Psoas muscle (tissue), 8 donors: ENCODE data around the gene PPP6R3. TPM values are rescaled to one million over a fixed set of nuclear protein-coding genes. Genes with fewer than 3 reads are reported as not detected.

Source experiments
- ATAC-seq, 4 donors: fragments of 200-7000 bp; cut with Tn5 transposase; one replicate each; pipeline ENCODE4 v1.9.1; 2020; ENCODE audit warnings: moderate library complexity in 3 of 4, mild to moderate bottlenecking in 2 of 4
- DNase-seq, 2 donors: peaks; one replicate each; pipeline ENCODE4 v3.0.0-alpha.2; 2020
- H3K27ac ChIP-seq: fragments of 200-600 bp; one replicate; pipeline ENCODE4 v1.8.0; 2022
- H3K27me3 ChIP-seq, 3 donors: fragments of 200-600 bp in 1 of 3; one replicate each; pipeline versions ENCODE4 v1.6.1 to v1.8.0; 2013 to 2022; ENCODE audit warnings: low read length in 2 of 3, mild to moderate bottlenecking in 2 of 3, moderate library complexity in 1 of 3; ENCODE audit not compliant: insufficient read depth in 3 of 3
- H3K36me3 ChIP-seq, 2 donors: fragments of 200-600 bp in 1 of 2; one replicate each; pipeline versions ENCODE4 v1.6.1 to v1.8.0; 2013 to 2022; ENCODE audit warnings: low read depth in 1 of 2, mild to moderate bottlenecking in 1 of 2, moderate library complexity in 1 of 2; ENCODE audit not compliant: insufficient read depth in 1 of 2
- H3K4me1 ChIP-seq: fragments of 200-600 bp; one replicate; pipeline ENCODE4 v1.8.0; 2022
- H3K4me3 ChIP-seq: fragments of 200-600 bp; one replicate; pipeline ENCODE4 v1.8.0; 2022; ENCODE audit warnings: mild to moderate bottlenecking
- H3K9me3 ChIP-seq: fragments of 200-600 bp; one replicate; pipeline ENCODE4 v1.8.0; 2022
- WGBS, 3 donors: extraction: QIAGEN DNeasy Blood & Tissue Kit; methylation state at CpG; one replicate each; pipeline versions ENCODE4 v1.1.6 to v1.1.7; 2013; 5-methylcytosine and 5-hydroxymethylcytosine counted together
- intact Hi-C, 2 donors: fragments of 100-400 bp; cut with DNase I; formaldehyde crosslinking; loops; one replicate each; pipeline versions ENCODE4 v1.11.0 to v1.14.2; 2022
- polyA plus RNA-seq, 3 donors: library from polyadenylated mRNA; stranded (reverse); fragments of 200-250 nt; gene quantifications; one replicate each; pipeline ENCODE4 v1.2.3, GENCODE V29; 2013
- total RNA-seq, 4 donors: library from RNA; stranded (reverse); fragmentation: NEBNext Ultra II Directional in 2 of 4; extraction: Animal tissue kit (Norgen Biotek cat#: 25700) in 2 of 4; gene quantifications; one replicate each; pipeline versions ENCODE4 v1.2.1 to v1.2.4, GENCODE V29; 2021 to 2023
- TF ChIP-seq, protein P1 (sequence below): fragments of 200-600 bp; IDR thresholded peaks from one replicate; pipeline ENCODE4 v1.8.0; 2022; ENCODE audit warnings: antibody characterized with exemption
- donor health status: healthy with polysubstance abuse.
- donor health status: DM: no; HTN: no; CAD: no; lungs with moderate emphysema.
- donor health status: Bipolar disorder and iron deficiency.
- donor health status: healthy.
- donor health status: DM: yes; HTN: yes; CAD: no.
- donor health status: DM: no; HTN: no; CAD: no.
- donor health status: DM: no; HTN: no; CAD: no.
- donor health status: DM: yes; HTN: yes; CAD: no.

PPP6R3 gene
- total and polyA plus RNA-seq, 7 donors = 19.7 to 102 (median 58.8) TPM

DNA sequence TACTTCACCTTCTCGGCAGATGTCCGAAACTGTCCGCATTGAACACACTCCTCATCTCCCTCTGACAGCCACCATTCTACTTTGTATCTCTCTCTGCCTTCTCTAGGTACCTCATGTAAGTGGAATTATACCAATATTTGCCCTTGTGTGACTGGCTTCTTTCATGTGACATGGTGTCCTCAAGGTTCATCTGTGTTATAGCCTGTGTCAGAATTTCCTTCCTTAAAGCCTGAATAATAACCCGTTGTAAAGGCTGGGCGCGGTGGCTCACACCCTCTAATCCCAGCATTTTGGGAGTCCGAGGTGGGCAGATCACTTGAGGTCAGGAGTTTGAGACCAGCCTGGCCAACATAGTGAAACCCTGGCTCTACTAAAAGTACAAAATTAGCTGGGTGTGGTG, 40.4 kb upstream of the PPP6R3 start:
- Histone ChIP-seq H3K4me1 (no peaks in the 10 kb centered on the region), H3K4me3 (no peak overlapping the region), H3K9me3 (no peaks in the 10 kb centered on the region), H3K27me3 (no peaks in the 10 kb centered on the region), H3K27ac (no peak overlapping the region), H3K36me3 (peaks cover 0 to 40% of the 10 kb centered on the region in 2 donors)
- ATAC-seq (no peak), DNase-seq (no peak)
- 96 to 99% (median 97%) methylated on average over 7 of the region's 7 CpGs for WGBS, 3 donors
- intact Hi-C loops = no loop called here
- TF ChIP-seq, protein P1, sequence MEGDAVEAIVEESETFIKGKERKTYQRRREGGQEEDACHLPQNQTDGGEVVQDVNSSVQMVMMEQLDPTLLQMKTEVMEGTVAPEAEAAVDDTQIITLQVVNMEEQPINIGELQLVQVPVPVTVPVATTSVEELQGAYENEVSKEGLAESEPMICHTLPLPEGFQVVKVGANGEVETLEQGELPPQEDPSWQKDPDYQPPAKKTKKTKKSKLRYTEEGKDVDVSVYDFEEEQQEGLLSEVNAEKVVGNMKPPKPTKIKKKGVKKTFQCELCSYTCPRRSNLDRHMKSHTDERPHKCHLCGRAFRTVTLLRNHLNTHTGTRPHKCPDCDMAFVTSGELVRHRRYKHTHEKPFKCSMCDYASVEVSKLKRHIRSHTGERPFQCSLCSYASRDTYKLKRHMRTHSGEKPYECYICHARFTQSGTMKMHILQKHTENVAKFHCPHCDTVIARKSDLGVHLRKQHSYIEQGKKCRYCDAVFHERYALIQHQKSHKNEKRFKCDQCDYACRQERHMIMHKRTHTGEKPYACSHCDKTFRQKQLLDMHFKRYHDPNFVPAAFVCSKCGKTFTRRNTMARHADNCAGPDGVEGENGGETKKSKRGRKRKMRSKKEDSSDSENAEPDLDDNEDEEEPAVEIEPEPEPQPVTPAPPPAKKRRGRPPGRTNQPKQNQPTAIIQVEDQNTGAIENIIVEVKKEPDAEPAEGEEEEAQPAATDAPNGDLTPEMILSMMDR = no peak

DNA sequence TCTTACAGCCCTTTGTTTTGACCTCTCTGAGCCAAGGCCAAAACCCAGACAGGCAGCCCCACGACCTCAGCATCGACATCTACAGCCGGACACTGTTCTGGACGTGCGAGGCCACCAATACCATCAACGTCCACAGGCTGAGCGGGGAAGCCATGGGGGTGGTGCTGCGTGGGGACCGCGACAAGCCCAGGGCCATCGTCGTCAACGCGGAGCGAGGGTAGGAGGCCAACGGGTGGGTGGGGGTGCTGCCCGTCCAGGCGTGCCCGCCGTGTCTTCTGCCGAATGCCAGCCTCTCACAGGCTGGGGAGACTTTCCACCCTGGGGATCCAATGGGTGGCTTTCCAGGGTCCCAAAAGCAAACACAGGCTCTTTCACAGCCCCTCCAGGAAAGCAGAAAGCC, 37.1 kb upstream of the PPP6R3 start:
- DNase-seq (no peak), ATAC-seq (no peak)
- 96% methylated on average over 21 of the region's 21 CpGs for WGBS, 3 donors
- Histone ChIP-seq H3K36me3 (peaks cover 0 to 46% of the 10 kb centered on the region in 2 donors), H3K4me1 (no peaks in the 10 kb centered on the region), H3K27ac (no peak overlapping the region), H3K4me3 (no peak overlapping the region), H3K9me3 (no peaks in the 10 kb centered on the region), H3K27me3 (no peaks in the 10 kb centered on the region)
- TF ChIP-seq, protein P1 = no peak
- intact Hi-C loops = no loop called here

DNA sequence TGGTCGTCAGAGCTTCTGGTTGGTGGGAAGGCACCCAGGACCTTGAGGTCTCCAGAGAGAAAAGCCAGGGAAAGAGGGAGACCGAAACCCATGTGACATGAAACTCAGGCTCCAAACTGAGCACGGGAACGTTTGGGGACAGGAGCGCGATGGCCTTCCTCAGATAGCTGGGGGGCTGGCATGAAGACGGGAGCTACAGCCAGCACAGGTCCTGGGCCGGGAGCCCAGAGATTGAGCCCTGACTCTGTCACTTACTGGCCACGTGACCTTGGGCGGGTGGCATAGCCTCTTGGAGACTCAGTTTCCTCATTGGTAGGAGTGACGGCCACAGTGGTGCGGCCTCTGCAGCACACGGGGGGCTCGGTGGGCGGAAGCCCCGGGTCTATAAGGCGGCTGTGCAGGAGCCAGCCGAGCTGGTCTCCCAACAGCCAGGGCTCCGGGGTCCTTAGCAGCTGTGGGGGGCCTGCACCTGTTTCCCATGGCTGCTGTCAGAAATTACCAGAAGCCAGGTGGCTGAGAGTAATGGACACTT, 36.4 kb upstream of the PPP6R3 start:
- no peak for DNase-seq
- intact Hi-C loops = no loop called here
- WGBS, 3 donors = 81 to 85% (median 83%) methylated on average over 19 of the region's 19 CpGs
- Histone ChIP-seq H3K9me3 (peaks cover 5% of the 10 kb centered on the region), H3K27ac (no peak overlapping the region), H3K36me3 (peaks cover 0 to 53% of the 10 kb centered on the region in 2 donors), H3K27me3 (no peaks in the 10 kb centered on the region), H3K4me3 (no peak overlapping the region), H3K4me1 (no peaks in the 10 kb centered on the region)
- TF ChIP-seq, protein P1 = no peak
- ATAC-seq = no peak

DNA sequence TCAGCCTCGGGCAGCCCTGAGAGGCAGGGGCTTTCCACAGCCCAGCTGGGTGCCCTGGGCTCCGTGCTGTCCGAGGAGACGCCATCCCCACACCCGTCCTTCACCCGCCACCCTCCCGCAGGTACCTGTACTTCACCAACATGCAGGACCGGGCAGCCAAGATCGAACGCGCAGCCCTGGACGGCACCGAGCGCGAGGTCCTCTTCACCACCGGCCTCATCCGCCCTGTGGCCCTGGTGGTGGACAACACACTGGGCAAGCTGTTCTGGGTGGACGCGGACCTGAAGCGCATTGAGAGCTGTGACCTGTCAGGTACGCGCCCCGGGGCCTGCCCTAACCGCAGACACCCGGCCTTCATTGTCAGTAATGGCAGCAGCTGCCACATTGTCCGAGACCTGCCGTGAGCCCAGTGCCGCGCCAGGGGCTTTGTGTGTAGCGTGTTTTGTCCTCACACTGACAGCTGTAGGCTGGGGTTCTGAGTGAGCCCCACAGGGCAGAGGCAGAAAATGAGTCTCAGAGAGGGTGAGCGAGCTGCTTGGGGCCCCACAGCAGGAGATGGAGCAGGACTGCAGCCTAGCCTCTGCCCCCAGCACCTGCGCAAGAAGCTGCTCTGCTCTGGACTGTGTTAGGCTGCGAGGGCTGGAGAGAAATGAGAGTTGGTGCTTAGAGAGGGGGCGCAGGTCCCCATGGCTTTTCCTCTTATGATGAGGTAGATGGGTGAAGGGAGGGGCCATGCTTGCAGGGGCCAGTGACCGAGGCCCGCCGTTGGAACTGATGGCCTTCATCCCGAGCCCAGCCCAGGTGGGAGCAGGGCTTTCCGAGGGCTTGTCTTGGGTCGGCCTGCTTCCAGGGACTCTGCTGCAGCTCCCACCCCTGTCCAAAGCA, 35.3 kb upstream of the PPP6R3 start:
- H3K27me3 ChIP-seq = no peaks in the 10 kb centered on the region
- H3K27ac ChIP-seq = no peak overlapping the region
- H3K36me3 ChIP-seq = peaks cover 0 to 62% of the 10 kb centered on the region in 2 donors
- intact Hi-C loops = no loop called here
- peaks cover 15% of the 10 kb centered on the region for H3K9me3 ChIP-seq
- TF ChIP-seq, protein P1 = no peak
- ATAC-seq (no peak), DNase-seq (no peak)
- no peaks in the 10 kb centered on the region for H3K4me1 ChIP-seq
- 92 to 93% (median 92%) methylated on average over 40 of the region's 40 CpGs for WGBS, 3 donors
- H3K4me3 ChIP-seq = no peak overlapping the region
